Tibial nerve (tissue), 4 donors: ENCODE results near the gene EPN3. TPM values are rescaled to one million over a fixed set of nuclear protein-coding genes. Genes with fewer than 3 reads are reported as not detected.

ENCODE experiments used
- DNase-seq, 2 donors: peaks; one replicate each; pipeline ENCODE4 v3.0.0-alpha.2; 2019; ENCODE audit warnings: low spot score in 2 of 2
- H3K27ac ChIP-seq, 4 donors: fragments of 200-600 bp; sonication (generic) in 3 of 4; one replicate each; pipeline ENCODE4 v1.5.1; 2017 to 2019; ENCODE audit warnings: mild to moderate bottlenecking in 1 of 4
- H3K27me3 ChIP-seq, 2 donors: fragments of 200-600 bp; sonication (generic) in 1 of 2; one replicate each; pipeline versions ENCODE4 v1.5.1 to v1.6.0; 2017 to 2019
- H3K36me3 ChIP-seq, 3 donors: fragments of 200-600 bp; sonication (generic); one replicate each; pipeline ENCODE4 v1.5.1; 2018 to 2019
- H3K4me1 ChIP-seq, 4 donors: fragments of 200-600 bp; sonication (generic) in 3 of 4; one replicate each; pipeline ENCODE4 v1.5.1; 2017 to 2019
- H3K4me3 ChIP-seq, 4 donors: fragments of 200-600 bp; sonication (generic) in 3 of 4; one replicate each; pipeline ENCODE4 v1.5.1; 2017 to 2019; ENCODE audit warnings: mild to moderate bottlenecking in 1 of 4, moderate library complexity in 1 of 4
- H3K9me3 ChIP-seq, 4 donors: fragments of 200-600 bp; sonication (generic) in 3 of 4; one replicate each; pipeline ENCODE4 v1.5.1; 2017 to 2019
- CTCF ChIP-seq, 5 experiments: fragments of 200-600 bp in 3 of 5; fragments of 450-650 bp in 2 of 5; sonication (generic) in 3 of 5; IDR thresholded peaks; one replicate each; pipeline ENCODE4 v1.5.1; 2016 to 2019; ENCODE audit warnings: antibody characterized with exemption in 5 of 5, mild to moderate bottlenecking in 3 of 5, moderate library complexity in 2 of 5
- EP300 ChIP-seq, 2 donors: sonication (generic); formaldehyde crosslinking; IDR thresholded peaks; one replicate each; pipeline ENCODE4 v1.6.1; 2017; ENCODE audit warnings: antibody characterized with exemption in 2 of 2, mild to moderate bottlenecking in 1 of 2
- POLR2A ChIP-seq, 2 donors: fragments of 450-650 bp; IDR thresholded peaks; one replicate each; pipeline ENCODE4 v1.6.1; 2017; ENCODE audit warnings: antibody characterized with exemption in 2 of 2, mild to moderate bottlenecking in 2 of 2, moderate library complexity in 2 of 2
- WGBS, 2 donors: methylation state at CpG; one replicate each; pipeline ENCODE4 v1.1.5; 2018; 5-methylcytosine and 5-hydroxymethylcytosine counted together
- total RNA-seq, 4 donors: library from RNA; depleted of rRNA; stranded (reverse); fragments of >200 nt; gene quantifications; one replicate each; pipeline ENCODE4 v1.1.0, GENCODE V29; 2016

The EPN3 gene
- total RNA-seq, 4 donors from 2014 or later = 0.22 to 0.42 TPM; not detected in 2

DNA sequence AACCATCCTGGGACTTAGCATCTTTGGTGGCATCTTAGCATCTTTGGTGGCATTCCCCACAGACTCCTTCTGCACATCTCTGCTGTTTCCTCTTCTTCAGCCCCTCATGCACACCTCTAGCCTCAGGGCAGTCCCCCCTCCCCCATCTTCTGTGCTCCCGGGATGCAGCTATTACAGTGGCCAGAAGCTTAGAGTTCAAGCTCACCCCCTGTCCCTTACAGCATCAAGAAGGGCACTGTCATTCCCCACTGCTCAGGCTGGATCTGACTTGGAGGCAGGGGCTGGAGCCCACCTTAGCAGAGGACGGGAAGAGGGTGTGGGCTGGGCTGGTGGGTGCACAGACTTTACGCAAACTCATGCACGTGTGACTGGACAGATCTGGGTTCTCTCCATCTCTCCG lies 650 bp downstream of the EPN3 start:
- Histone ChIP-seq H3K27ac (no peak overlapping the region), H3K9me3 (no peaks in the 10 kb centered on the region), H3K27me3 (peaks cover 0 to 51% of the 10 kb centered on the region in 2 donors), H3K36me3 (no peaks in the 10 kb centered on the region), H3K4me3 (peak overlapping the region in 1 of 4 donors; percentile 4), H3K4me1 (peaks cover 0 to 30% (median 17%) of the 10 kb centered on the region in 4 donors)
- no peak for DNase-seq
- TF ChIP-seq POLR2A (IDR thresholded peaks at IDR 0.05) (no peak), EP300 (IDR thresholded peaks at IDR 0.05) (no peak), CTCF (IDR thresholded peaks at IDR 0.05) (no peak)
- 16 to 25% methylated on average over 5 of the region's 5 CpGs for WGBS, 2 donors

- H3K27me3 ChIP-seq = peaks cover 0 to 50% of the 10 kb centered on the region in 2 donors
- H3K27ac ChIP-seq = peak overlapping the region in 1 of 4 donors; percentile 19
Measured at GRCh38 chr17:50533720-50534148, 1.2 kb downstream of the EPN3 start.

GRCh38 chr17:50534222-50534978 lies 1.9 kb downstream of the EPN3 start:
- Histone ChIP-seq H3K9me3 (no peaks in the 10 kb centered on the region), H3K27ac (peak overlapping the region in 1 of 4 donors; percentile 19), H3K36me3 (no peaks in the 10 kb centered on the region), H3K4me3 (peak overlapping the region in 1 of 4 donors; percentile 16), H3K4me1 (peaks cover 0 to 42% (median 19%) of the 10 kb centered on the region in 4 donors), H3K27me3 (peaks cover 0 to 44% of the 10 kb centered on the region in 2 donors)
- DNase-seq = no peak
- no peak for TF ChIP-seq EP300 (IDR thresholded peaks at IDR 0.05)
- TF ChIP-seq CTCF (IDR thresholded peaks at IDR 0.05) = no peak
- TF ChIP-seq POLR2A (IDR thresholded peaks at IDR 0.05) = no peak
- WGBS, 2 donors = 57 to 59% methylated on average over 24 of the region's 24 CpGs

More at GRCh38 chr17:50533720-50534148, 1.2 kb downstream of the EPN3 start:
- Histone ChIP-seq H3K9me3 (no peaks in the 10 kb centered on the region), H3K36me3 (no peaks in the 10 kb centered on the region), H3K4me3 (peak overlapping the region in 1 of 4 donors; percentile 16), H3K4me1 (peaks cover 0 to 35% (median 18%) of the 10 kb centered on the region in 4 donors)
- TF ChIP-seq POLR2A (IDR thresholded peaks at IDR 0.05) = no peak
- TF ChIP-seq EP300 (IDR thresholded peaks at IDR 0.05) = no peak
- TF ChIP-seq CTCF (IDR thresholded peaks at IDR 0.05) = no peak
- WGBS, 2 donors = 1% methylated on average over 17 of the region's 17 CpGs
- DNase-seq = peak; percentile 48 to 60

DNA sequence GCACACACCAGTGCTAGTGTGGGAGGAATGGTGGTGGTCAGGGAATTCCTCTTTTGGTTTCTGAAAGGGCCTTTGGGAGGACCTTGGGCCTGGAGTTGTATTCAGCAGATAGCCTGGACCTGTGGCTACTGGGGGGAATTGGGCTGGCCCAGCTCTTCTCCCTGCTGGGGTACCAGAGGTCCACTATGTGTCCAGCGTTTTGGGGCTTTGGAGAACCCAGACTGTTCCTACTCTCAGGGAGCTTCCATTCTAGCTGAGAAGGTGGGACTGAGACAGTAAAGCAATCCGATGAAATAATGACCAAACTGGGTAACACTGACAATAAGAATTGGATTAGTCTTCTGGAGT lies 2.4 kb downstream of the EPN3 start:
- H3K27me3 ChIP-seq = peaks cover 0 to 38% of the 10 kb centered on the region in 2 donors
- TF ChIP-seq CTCF (IDR thresholded peaks at IDR 0.05) (no peak), EP300 (IDR thresholded peaks at IDR 0.05) (no peak), POLR2A (IDR thresholded peaks at IDR 0.05) (no peak)
- H3K9me3 ChIP-seq = no peaks in the 10 kb centered on the region
- H3K4me3 ChIP-seq = no peak overlapping the region
- H3K4me1 ChIP-seq = peaks cover 0 to 48% (median 19%) of the 10 kb centered on the region in 4 donors
- no peak for DNase-seq
- no peak overlapping the region for H3K27ac ChIP-seq
- 96 to 100% methylated on average over 2 of the region's 2 CpGs for whole genome bisulfite sequencing, 2 donors
- H3K36me3 ChIP-seq = no peaks in the 10 kb centered on the region

GRCh38 chr17:50535407-50535806 lies 2.9 kb downstream of the EPN3 start:
- Histone ChIP-seq H3K9me3 (no peaks in the 10 kb centered on the region), H3K36me3 (no peaks in the 10 kb centered on the region), H3K27me3 (peaks cover 0 to 35% of the 10 kb centered on the region in 2 donors), H3K4me3 (no peak overlapping the region), H3K27ac (no peak overlapping the region), H3K4me1 (peaks cover 0 to 49% (median 19%) of the 10 kb centered on the region in 4 donors)
- 68 to 76% methylated on average over 7 of the region's 7 CpGs for WGBS, 2 donors
- TF ChIP-seq EP300 (IDR thresholded peaks at IDR 0.05) (no peak), POLR2A (IDR thresholded peaks at IDR 0.05) (no peak), CTCF (IDR thresholded peaks at IDR 0.05) (no peak)
- DNase-seq = no peak
